GM12892 (cell line): ENCODE results near the gene BIN1.

Source experiments
- POLR2A ChIP-seq: IDR thresholded peaks from 2 replicates; pipeline ENCODE4 v1.6.1; 2011; ENCODE audit warnings: low read depth, low read length, control low read depth
- POLR2AphosphoS5 ChIP-seq: IDR thresholded peaks from 2 replicates; pipeline ENCODE4 v1.6.1; 2011; ENCODE audit warnings: low read depth, low read length, control low read depth

- no peak for TF ChIP-seq POLR2A
- no peak for TF ChIP-seq POLR2AphosphoS5
Measured at GRCh38 chr2:127075821-127076220, 31.1 kb downstream of the BIN1 start.
